HG03025 (cell line): Measurements from ENCODE around the gene ARID1B.

ENCODE experiments used
- ATAC-seq: cut with Tn5 transposase; IDR thresholded peaks from one replicate; pipeline ENCODE4 v1.9.1; 2021; ENCODE audit warnings: mild to moderate bottlenecking, moderate library complexity; ENCODE audit not compliant: unreplicated experiment, low FRiP score

Gene ARID1B

GRCh38 chr6:157005940-157006339, 228.8 kb downstream of the ARID1B start:
- no peak for ATAC-seq

- ATAC-seq: no peak
Measured at GRCh38 chr6:157008568-157008967, 231.4 kb downstream of the ARID1B start.

DNA sequence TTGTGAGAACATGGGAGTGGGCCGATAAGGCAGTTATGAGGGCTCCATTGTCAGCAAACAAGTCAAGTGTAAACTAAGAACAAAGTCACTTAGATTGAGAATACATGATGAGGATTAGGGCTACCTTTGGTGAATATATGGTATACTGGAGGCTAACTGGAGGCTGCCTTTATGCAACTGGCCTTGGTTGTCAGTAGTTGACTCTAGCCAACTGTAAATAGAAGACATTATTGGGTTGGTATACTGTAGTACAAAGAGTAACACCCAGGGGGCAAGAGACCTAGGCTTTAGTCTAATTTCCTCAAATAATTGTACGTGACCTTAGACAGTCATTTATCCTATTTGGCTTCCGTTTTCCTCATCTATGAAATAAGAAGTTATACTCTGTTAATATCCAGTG, 235.2 kb downstream of the ARID1B start:
- ATAC-seq: no peak

DNA sequence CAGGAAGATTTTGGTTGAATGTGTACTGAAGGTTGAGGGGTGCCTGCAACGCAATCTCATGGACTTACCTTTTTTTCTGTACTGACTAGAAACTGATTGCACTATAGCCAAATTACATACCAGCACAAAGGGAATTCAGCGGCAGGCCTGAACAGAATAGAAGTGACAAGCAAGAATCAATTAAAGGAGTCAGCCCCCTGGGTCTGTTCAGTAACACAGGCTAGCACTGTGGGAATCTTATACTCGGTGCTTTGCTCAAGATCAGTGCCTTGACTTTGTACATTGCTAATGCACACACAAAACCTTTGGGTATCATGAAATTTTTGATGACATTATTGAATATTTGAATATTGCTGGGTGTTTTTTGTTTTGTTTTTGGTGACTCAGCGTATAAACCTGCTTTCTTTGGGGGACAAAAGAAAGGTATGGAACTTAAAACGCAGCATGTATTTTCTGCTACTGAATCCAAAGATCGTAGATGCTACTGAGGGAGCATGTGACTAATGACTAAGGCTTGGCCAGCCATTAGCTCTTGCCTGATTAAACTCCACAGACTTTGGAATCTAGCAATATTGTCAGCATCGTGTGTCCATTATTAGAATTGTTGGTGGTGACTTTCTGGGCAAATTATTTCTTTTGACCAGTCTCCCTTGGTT, 236.6 kb downstream of the ARID1B start:
- ATAC-seq: no peak

- ATAC-seq: no peak
Measured at GRCh38 chr6:157014871-157015270, 237.7 kb downstream of the ARID1B start.

DNA sequence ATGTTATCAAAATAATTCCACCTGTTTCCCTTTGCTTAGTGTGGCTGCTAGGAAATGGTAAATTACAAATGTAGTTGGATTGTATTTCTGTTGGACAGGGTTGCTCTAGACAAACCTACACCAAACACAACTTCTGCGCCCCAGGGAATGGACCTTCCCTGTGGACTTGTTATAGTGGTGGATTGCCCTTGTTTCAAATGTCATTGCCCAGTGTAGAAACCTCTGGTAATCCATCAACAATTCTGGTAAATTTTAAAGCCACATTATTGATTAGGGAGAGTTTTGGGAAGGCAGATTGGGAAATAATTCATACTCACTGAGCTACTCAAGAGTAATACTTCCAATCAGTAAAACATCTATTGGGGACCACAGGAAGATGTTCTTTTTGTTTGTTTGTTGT, 239.8 kb downstream of the ARID1B start:
- no peak for ATAC-seq

DNA sequence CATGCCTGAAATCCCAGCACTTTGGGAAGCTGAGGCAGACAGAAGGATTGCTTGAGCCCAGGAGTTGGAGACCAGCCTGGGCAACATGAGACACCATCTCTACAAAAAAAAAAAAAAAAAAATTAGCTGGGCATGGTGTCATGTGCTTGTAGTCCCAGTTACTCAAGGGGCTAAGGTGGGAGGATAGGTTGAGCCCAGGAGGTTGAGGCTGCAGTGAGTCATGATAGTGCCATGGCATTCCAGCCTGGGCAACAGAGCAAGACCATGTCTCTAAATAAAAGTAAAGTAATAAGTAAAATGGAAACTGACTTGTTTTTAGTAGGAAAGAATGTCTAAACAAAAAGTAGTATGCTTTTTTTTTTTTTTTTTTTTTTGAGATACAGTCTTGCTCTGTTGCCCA, 240.7 kb downstream of the ARID1B start:
- ATAC-seq: no peak

GRCh38 chr6:157019115-157019641, 242.0 kb downstream of the ARID1B start:
- ATAC-seq: no peak

- no peak for ATAC-seq
Measured at GRCh38 chr6:157019733-157020132, 242.6 kb downstream of the ARID1B start.

GRCh38 chr6:157020398-157020797, 243.2 kb downstream of the ARID1B start:
- ATAC-seq: no peak

- peak; percentile 27 for ATAC-seq
Measured at GRCh38 chr6:157020881-157021343, 243.7 kb downstream of the ARID1B start.

- ATAC-seq: peak; percentile 75
Measured at GRCh38 chr6:157021344-157021992, 244.3 kb downstream of the ARID1B start.

- peak; percentile 50 for ATAC-seq
Measured at GRCh38 chr6:157021993-157022740, 245.0 kb downstream of the ARID1B start.

GRCh38 chr6:157023958-157024357, 246.8 kb downstream of the ARID1B start:
- ATAC-seq: no peak

DNA sequence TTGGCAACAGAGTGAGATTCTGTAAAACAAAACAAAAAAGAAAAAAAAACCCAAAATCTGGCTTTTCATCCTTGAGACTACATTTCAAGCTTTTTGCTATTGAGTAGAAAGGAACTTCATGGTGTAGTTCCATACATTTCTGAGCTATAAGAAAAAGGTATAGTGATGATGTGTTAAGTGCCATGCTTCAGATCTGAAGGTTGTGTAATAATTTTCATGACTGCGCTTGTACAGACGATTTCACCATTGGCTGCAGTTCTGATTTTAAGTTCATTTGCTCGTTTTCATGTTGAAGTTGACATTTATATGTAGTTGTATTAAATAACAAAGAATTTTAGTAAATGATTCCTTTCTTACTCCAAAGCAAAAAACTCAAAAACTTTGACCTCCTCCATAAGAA, 247.6 kb downstream of the ARID1B start:
- ATAC-seq: no peak

GRCh38 chr6:157025437-157025836, 248.3 kb downstream of the ARID1B start:
- ATAC-seq: no peak

- ATAC-seq: no peak
Measured at GRCh38 chr6:157029980-157030690, 253.0 kb downstream of the ARID1B start.

GRCh38 chr6:157030755-157031154, 253.6 kb downstream of the ARID1B start:
- no peak for ATAC-seq

- no peak for ATAC-seq
Measured at GRCh38 chr6:157032923-157033322, 255.7 kb downstream of the ARID1B start.

DNA sequence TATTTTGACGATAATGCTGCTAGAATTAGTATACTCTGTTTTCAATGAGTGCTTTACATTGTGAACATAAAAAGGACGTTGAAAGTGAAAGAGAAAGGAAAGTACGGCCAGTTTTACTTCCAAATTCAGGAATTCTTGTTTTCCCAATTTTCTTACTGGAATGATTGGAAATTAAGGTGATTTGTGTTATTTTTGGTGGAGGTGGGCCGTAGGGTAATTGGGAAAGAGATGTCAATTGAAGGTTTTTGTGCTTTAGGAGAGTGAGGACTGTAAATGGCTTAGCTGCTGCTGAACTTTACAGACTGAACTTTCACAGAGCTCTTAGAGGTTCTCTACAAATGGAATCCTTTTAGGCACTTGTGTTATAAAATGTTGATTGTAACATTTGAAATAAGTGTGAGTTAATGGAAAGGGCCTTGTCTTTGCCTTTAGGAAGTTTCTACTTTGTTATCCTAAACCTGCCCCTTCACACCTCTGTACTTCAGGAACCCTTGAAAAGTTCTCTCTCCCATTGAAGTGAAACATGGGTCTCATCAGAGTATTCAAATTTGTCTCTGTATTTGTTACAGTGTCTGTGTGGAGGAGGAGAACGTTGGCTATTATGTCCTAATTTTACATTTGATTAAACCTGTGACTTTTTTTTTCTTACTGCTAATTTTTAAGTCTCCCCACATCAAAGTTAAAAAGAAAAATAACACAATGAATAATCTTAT, 256.4 kb downstream of the ARID1B start:
- no peak for ATAC-seq
